GM10266 (cell line): ENCODE measurements around the gene SMIM30.
A peak's percentile ranks its signal among the peaks of the same experiment; 100 is the strongest.

Experiments used
- DNase-seq: peaks from one replicate; pipeline ENCODE4 v3.0.0; 2012; ENCODE audit errors: extremely low spot score
- TF ChIP-seq, protein P1 (sequence below): IDR thresholded peaks from 2 replicates; pipeline ENCODE4 v1.5.1; 2012; ENCODE audit warnings: mild to moderate bottlenecking, low read depth; ENCODE audit not compliant: control insufficient read depth, insufficient read depth; ENCODE audit errors: missing control alignments

The SMIM30 gene

DNA sequence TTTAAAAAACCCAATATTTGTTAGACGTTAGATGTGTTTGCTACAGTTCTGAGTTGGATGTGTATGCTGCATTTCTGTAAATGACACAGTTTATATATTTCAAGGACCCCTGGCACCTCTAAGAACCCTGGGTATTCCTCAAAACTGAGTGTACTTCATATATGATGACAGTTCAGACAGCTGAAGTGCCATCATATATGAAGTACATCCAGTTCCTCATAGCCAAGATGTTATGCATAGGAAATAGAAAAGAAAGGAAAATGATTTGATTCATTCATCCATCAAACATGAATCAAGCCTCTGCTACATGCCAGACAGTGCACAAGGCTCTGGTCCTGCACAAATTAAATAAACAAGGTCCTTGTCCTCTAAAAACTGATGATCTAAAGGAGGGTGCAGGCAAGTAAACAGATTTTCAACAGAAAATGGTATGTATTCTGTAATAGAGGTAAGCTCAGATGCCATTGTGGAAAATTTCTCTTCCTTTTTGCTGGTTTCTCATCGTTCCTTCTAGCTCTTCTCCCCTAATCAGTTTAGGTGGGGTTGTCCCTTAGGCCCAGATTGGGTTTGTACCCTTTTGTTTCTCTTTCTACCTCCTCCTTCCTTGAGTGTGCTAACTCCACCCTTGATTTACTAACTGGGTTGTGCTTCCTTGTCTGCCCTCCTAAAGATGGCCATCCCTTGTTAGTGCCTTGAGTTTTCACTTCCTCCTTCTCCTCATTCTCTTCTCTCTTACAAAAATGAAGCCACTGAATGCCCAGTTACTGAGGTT, 25.3 kb upstream of the SMIM30 start:
- DNase-seq = peak; percentile 11
- TF ChIP-seq, protein P1, sequence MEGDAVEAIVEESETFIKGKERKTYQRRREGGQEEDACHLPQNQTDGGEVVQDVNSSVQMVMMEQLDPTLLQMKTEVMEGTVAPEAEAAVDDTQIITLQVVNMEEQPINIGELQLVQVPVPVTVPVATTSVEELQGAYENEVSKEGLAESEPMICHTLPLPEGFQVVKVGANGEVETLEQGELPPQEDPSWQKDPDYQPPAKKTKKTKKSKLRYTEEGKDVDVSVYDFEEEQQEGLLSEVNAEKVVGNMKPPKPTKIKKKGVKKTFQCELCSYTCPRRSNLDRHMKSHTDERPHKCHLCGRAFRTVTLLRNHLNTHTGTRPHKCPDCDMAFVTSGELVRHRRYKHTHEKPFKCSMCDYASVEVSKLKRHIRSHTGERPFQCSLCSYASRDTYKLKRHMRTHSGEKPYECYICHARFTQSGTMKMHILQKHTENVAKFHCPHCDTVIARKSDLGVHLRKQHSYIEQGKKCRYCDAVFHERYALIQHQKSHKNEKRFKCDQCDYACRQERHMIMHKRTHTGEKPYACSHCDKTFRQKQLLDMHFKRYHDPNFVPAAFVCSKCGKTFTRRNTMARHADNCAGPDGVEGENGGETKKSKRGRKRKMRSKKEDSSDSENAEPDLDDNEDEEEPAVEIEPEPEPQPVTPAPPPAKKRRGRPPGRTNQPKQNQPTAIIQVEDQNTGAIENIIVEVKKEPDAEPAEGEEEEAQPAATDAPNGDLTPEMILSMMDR = no peak

- TF ChIP-seq, protein P1 = no peak
- DNase-seq = peak; percentile 10
Measured at GRCh38 chr7:113142385-113143119, 24.2 kb upstream of the SMIM30 start.

GRCh38 chr7:113141803-113142202, 23.4 kb upstream of the SMIM30 start:
- no peak for DNase-seq
- TF ChIP-seq, protein P1 = no peak

DNA sequence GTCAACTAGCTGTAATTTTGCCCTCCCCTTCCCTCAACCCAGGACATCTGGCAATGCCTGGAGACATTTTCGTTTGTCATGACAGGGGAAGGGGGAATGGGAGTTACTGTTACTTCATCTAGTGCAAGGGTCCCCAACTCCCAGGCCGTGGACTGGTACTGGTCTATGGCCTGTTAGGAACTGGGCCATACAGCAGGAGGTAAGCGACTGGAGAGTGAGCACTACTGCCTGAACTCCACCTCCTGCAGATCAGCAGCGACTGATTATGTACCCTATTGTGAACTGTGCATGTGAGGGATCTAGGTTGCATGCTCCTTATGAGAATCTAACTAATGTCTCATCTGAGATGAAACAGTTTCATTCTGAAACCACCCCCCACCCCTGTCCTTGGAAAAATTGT, 22.6 kb upstream of the SMIM30 start:
- TF ChIP-seq, protein P1 = no peak
- DNase-seq = no peak

DNA sequence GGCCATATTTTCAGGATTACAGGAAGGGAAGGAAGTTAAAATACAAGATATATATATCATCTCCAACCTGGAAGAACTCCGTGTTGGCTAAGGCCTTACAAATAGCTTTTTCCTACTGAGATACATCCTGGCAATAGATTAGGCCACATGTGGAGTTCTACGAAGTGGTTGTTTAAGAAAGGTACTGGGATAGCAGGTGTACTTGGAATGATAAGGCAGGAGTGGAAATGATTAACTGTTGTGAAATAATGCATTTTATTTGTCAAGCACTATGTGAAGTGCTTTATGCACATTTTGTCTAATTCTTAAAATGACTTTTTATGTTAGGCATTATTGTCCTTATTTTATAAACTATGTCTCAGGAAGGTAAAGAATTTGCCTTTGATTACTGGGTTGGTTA, 18.9 kb upstream of the SMIM30 start:
- TF ChIP-seq, protein P1 = no peak
- no peak for DNase-seq

GRCh38 chr7:113134025-113134424, 15.7 kb upstream of the SMIM30 start:
- DNase-seq = no peak
- TF ChIP-seq, protein P1 = no peak

DNA sequence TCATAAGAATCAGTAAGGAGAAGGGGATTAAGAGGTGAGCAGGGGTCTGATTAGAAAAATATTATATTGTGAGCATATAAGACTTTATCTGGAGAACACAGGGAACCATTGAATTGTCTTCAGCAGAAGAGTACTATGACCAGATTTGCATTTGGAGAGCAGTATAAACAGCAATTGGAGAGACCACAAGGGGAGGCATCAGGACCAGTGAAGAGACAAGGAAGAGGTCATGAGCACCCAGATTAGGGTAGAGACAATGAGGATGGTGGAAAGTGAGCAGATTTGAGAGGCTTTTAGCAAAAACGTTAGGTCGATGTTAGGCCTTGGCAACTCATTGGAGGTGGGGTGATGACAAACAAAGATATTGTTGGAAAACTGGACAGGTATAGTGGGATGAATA, 13.0 kb upstream of the SMIM30 start:
- TF ChIP-seq, protein P1 = no peak
- no peak for DNase-seq
